VCaP (cell line): ENCODE data around the gene DCHS1.

ENCODE experiments used
- H3K27ac ChIP-seq: fragments of 450-650 bp; 2 replicates; pipeline ENCODE4 v1.5.1; 2017
- TF ChIP-seq, protein P1 (sequence below): fragments of 450-650 bp; conservative IDR thresholded peaks from 2 replicates; pipeline ENCODE4 v1.5.1; 2017; ENCODE audit warnings: mild to moderate bottlenecking, moderate library complexity

The DCHS1 gene

GRCh38 chr11:6606471-6607189 lies 49.0 kb downstream of the DCHS1 start:
- peak overlapping the region; percentile 38 for H3K27ac ChIP-seq
- TF ChIP-seq, protein P1, sequence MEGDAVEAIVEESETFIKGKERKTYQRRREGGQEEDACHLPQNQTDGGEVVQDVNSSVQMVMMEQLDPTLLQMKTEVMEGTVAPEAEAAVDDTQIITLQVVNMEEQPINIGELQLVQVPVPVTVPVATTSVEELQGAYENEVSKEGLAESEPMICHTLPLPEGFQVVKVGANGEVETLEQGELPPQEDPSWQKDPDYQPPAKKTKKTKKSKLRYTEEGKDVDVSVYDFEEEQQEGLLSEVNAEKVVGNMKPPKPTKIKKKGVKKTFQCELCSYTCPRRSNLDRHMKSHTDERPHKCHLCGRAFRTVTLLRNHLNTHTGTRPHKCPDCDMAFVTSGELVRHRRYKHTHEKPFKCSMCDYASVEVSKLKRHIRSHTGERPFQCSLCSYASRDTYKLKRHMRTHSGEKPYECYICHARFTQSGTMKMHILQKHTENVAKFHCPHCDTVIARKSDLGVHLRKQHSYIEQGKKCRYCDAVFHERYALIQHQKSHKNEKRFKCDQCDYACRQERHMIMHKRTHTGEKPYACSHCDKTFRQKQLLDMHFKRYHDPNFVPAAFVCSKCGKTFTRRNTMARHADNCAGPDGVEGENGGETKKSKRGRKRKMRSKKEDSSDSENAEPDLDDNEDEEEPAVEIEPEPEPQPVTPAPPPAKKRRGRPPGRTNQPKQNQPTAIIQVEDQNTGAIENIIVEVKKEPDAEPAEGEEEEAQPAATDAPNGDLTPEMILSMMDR, result no peak

DNA sequence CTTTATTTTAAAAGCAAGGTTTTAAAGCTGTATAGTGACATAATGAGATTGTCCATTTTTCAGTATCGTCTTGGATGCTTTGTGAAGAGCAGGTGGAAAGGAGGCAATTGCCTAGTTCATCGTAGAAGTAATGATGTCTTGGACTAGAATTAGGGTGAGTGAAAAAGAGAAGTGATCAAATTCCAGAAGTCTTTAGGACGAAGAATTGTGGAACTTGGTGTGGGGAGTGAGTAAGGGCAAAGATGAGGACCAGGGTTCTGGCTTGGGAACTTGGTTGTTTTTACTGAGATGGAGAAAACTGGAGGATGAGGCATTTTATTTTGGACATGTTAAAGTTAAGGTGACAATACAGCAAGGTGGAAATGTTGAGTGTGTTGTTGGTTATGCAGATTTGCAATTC lies 50.8 kb downstream of the DCHS1 start:
- peak overlapping the region; percentile 83 for H3K27ac ChIP-seq
- TF ChIP-seq, protein P1, result no peak

- peak overlapping the region; percentile 83 for H3K27ac ChIP-seq
- TF ChIP-seq, protein P1, result no peak
Observed at GRCh38 chr11:6604081-6604626, 51.5 kb downstream of the DCHS1 start.

GRCh38 chr11:6603287-6604080 lies 52.1 kb downstream of the DCHS1 start, which contains the start of the genes ILK and RRP8:
TSS of gene ILK (plus strand) at chr11:6603774. CDS start at chr11:6604272, 498 bp downstream.
TSS of gene RRP8 (minus strand) at chr11:6603616. CDS start at chr11:6603502, 114 bp downstream.
- TF ChIP-seq, protein P1, result no peak; the same call in 1 of the 2 replicates
- H3K27ac ChIP-seq, result peak within 1 kb of the TSS; percentile 83

GRCh38 chr11:6602096-6602940 lies 53.3 kb downstream of the DCHS1 start:
- H3K27ac ChIP-seq, result peak overlapping the region; percentile 83

DNA sequence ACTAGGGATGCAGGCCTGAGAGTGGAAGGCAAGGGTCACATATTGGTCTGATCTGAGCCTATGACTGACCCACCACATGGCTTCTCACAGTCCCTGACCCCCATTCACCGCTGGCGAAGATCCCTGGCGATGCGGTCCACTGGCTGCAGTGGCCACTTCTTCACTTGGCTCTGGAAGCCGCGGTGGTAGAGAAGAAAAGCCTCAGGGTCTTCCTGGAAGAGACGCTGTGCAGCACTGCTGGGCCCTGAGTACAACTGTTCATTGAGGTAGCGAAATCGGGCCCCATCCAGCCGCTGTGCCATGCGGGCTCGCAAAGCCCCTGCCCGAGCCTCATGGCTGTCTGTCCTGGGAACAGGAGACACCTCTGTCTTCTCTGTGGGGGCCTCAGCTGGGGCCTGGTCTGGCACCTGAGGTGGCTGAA lies 54.6 kb downstream of the DCHS1 start:
- TF ChIP-seq, protein P1, result no peak
- no peak overlapping the region for H3K27ac ChIP-seq

More at GRCh38 chr11:6602096-6602940, 53.3 kb downstream of the DCHS1 start:
- TF ChIP-seq, protein P1, result no peak
